ENCODE measurements around the gene C14orf132. TPM values are rescaled to one million over a fixed set of nuclear protein-coding genes. Genes with fewer than 3 reads are reported as not detected.

C14orf132 gene
- total and polyA plus RNA-seq, 9 of the 15 experiments (the other 6 are each of a cell fraction or from before 2014, with no cell fraction given): not detected

DNA sequence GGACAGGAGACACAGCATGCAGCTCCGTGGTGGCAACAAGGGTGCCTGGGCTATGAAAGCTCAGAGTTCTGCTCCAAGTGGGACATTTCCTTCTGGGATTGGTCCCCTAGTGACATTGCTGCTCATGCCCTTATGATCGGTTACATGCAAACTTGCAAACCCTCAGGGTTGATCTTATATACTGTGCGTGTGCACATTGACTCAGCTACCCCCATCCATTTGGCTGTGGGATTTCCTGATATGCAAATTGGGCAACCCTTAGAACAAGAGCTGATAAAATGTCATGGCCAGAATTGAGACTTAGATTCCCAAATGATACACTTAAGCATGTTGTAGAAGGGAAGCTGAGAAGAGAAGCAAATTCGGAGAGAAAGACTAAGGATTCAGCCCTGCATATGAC lies 92.7 kb downstream of the C14orf132 start:
- ChIA-PET CTCF (ENCODE audit: low intra/inter-chr PET ratio) (no interaction called here), POLR2A (no interaction called here)
- no peaks in the 10 kb centered on the region for H3K36me3 ChIP-seq (ENCODE audit: control insufficient read depth, insufficient read depth, low read length)
- H3K4me2 ChIP-seq (ENCODE audit: insufficient read depth, low read length): no peak overlapping the region
- in situ Hi-C loops (cut with MboI): no loop called here
- H3K9me3 ChIP-seq (replicated peaks; ENCODE audit: control insufficient read depth, insufficient read depth, low read depth, low read length): no peaks in the 10 kb centered on the region
- H2AFZ ChIP-seq (ENCODE audit: low read depth, low read length): no peak overlapping the region
- intact Hi-C loops (cut with micrococcal nuclease): no loop called here
- H3K79me2 ChIP-seq (ENCODE audit: control insufficient read depth, insufficient read depth, low read length): no peaks in the 10 kb centered on the region
- BruUV-seq (replicated peaks): no TSS peak
- H4K20me1 ChIP-seq (replicated peaks; ENCODE audit: control insufficient read depth, insufficient read depth, low read length): no peaks in the 10 kb centered on the region
- ATAC-seq: no peak
- no peak overlapping the region for H3K4me3 ChIP-seq
- H3K27me3 ChIP-seq (ENCODE audit: control insufficient read depth in 2 of 2, insufficient read depth in 2 of 2, low read length in 2 of 2): no peaks in the 10 kb centered on the region; a peak in 1 of 5 replicates
- H3K27ac ChIP-seq (ENCODE audit: extremely low read depth, low read depth, low read length): no peak overlapping the region
- no peak overlapping the region for H3K9ac ChIP-seq (ENCODE audit: insufficient read depth in 1 of 2, low read depth in 2 of 2, low read length in 2 of 2)
- FAIRE-seq: no peak
- H3K9me1 ChIP-seq (ENCODE audit: control insufficient read depth, insufficient read depth, low read length): no peaks in the 10 kb centered on the region
- TF ChIP-seq GATAD2A (IDR thresholded peaks at IDR 0.05) (no peak), SIRT6 (IDR thresholded peaks at IDR 0.05; ENCODE audit: low read depth, low read length) (no peak), CHD2 (IDR thresholded peaks at IDR 0.05; ENCODE audit: low read depth, low read length) (no peak), ZNF165 (CRISPR knock-in tag; IDR thresholded peaks at IDR 0.05; ENCODE audit: borderline replicate concordance) (no peak), SMARCA5 (IDR thresholded peaks at IDR 0.05) (no peak), FOXA1 (IDR thresholded peaks at IDR 0.05; ENCODE audit: borderline replicate concordance) (no peak), SIN3A (IDR thresholded peaks at IDR 0.05; ENCODE audit: borderline replicate concordance in 2 of 2, control insufficient read depth in 1 of 2, low read depth in 2 of 2, low read length in 2 of 2) (no peak), SMARCE1 (IDR thresholded peaks at IDR 0.05) (no peak), RB1 (IDR thresholded peaks at IDR 0.05; ENCODE audit: low read depth) (no peak), ELF1 (tag; IDR thresholded peaks at IDR 0.05) (no peak)
- WGBS (ENCODE audit: insufficient coverage, low coverage, missing lambda C conversion rate): 0% methylated on average over 4 of the region's 4 CpGs
- no peaks in the 10 kb centered on the region for H3K4me1 ChIP-seq (replicated peaks in 1 of 2; ENCODE audit: control insufficient read depth in 2 of 2, insufficient read depth in 2 of 2, low read length in 2 of 2)
- no peak for DNase-seq (ENCODE audit: extremely low read depth in 1 of 4, low spot score in 3 of 4)
